ENCODE data around the gene GARIN3. TPM values are rescaled to one million over a fixed set of nuclear protein-coding genes. Genes with fewer than 3 reads are reported as not detected.

GARIN3 gene
- polyA plus RNA-seq, 1 of the 3 experiments (the other 2 are of a cell fraction): not detected

DNA sequence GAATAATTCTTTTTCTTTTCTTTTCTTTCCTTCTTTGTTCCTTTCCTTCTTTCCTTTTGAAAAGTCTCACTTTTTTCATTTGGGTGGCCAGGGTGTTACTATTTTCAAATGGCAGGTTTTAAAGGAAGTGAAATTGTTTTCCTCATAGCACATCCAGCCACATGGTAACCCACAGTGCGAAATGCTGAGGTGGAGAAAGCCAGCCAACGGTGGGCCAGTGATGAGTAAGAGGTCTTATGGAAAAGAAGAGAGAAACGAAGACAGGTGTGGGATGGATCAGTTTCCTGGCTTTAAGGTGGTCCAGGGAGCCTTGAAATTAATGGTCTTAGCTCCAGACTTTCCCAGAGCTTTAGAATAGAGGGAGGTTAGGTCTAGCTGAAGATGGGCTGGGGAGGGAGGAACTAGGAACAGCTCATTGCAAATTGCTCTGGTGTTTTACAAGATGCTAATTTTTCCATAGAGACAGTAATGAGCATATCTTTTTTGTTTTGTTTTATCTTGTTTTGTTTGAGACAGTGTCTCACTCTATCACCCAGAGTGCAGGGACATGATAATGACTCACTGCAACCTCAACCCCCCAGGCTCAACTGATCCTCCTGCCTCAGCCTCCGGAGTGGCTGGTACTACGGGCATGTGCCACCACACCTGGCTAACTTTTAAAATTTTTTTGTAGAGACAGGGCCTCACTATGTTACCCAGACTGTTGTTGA lies 32.4 kb upstream of the GARIN3 start:
- Histone ChIP-seq H3K27ac (ENCODE audit: low read depth in 2 of 2, low read length in 1 of 2) (no peak overlapping the region), H3K27me3 (ENCODE audit: insufficient read depth) (no peaks in the 10 kb centered on the region; the same call in 1 of the 2 replicates), H4K20me1 (ENCODE audit: insufficient read depth) (no peaks in the 10 kb centered on the region), H2AFZ (ENCODE audit: low read depth) (no peak overlapping the region), H3K9ac (no peak overlapping the region), H3F3A (replicated peaks; ENCODE audit: insufficient read depth) (no peaks in the 10 kb centered on the region), H3K9me3 (no peaks in the 10 kb centered on the region), H3K79me2 (ENCODE audit: insufficient read depth) (no peaks in the 10 kb centered on the region), H3K4me1 (ENCODE audit: control insufficient read depth in 1 of 2, insufficient read depth in 2 of 2, low read depth in 1 of 2, low read length in 1 of 2) (no peaks in the 10 kb centered on the region), H3K9me2 (no peaks in the 10 kb centered on the region), H3K36me3 (replicated peaks in 1 of 2; ENCODE audit: control insufficient read depth in 1 of 2, insufficient read depth in 2 of 2, low read length in 1 of 2) (no peaks in the 10 kb centered on the region), H3K4me3 (ENCODE audit: low read depth in 2 of 2, low read length in 1 of 2) (no peak overlapping the region), H3K4me2 (no peak overlapping the region)
- no peak for DNase-seq
- TF ChIP-seq MEF2A (IDR thresholded peaks at IDR 0.05; ENCODE audit: borderline replicate concordance, low read depth): no peak
- no peak for TF ChIP-seq NFIC (IDR thresholded peaks at IDR 0.05; ENCODE audit: borderline replicate concordance)
- TF ChIP-seq POLR2AphosphoS5 (IDR thresholded peaks at IDR 0.05; ENCODE audit: low read depth, low read length): no peak
- no peak for TF ChIP-seq MXI1 (IDR thresholded peaks at IDR 0.05; ENCODE audit: low read depth, low read length)
- TF ChIP-seq GATA2 (CRISPR knock-in tag; IDR thresholded peaks at IDR 0.05): no peak
- TF ChIP-seq YY1 (IDR thresholded peaks at IDR 0.05; ENCODE audit: low read depth): no peak
- CTCF ChIA-PET: interaction anchor here (0.9 kb wide), 1 partner anchor 278 kb away, joined by 3 read pairs; no protein-coding TSS in a partner anchor
- POLR2A ChIA-PET: no interaction called here
- 19% methylated on average over 4 of the region's 5 CpGs for WGBS (ENCODE audit: low lambda C conversion rate)

DNA sequence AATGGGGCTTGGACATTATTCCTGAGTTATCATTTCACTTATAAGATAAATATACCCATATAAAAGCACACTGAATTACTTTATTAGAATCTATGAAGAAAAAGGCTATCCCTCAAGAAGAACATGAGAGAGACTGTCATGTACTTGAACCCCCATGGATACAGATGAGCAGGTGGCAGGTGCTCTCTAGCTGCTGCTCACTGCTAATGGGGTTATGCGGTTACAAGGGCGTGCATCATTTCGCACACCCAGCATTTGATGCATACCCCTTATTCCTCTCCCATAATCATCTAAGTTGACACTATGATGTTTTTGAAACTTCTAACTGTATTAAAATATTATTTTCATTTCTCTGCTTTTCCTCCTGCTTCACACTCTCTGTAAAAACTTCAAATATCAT lies 31.0 kb upstream of the GARIN3 start:
- ChIA-PET CTCF (no interaction called here), POLR2A (no interaction called here)
- H2AFZ ChIP-seq (ENCODE audit: low read depth): no peak overlapping the region
- no peaks in the 10 kb centered on the region for H3K9me2 ChIP-seq
- no peaks in the 10 kb centered on the region for H3K4me1 ChIP-seq (ENCODE audit: control insufficient read depth in 1 of 2, insufficient read depth in 2 of 2, low read depth in 1 of 2, low read length in 1 of 2)
- no peak overlapping the region for H3K4me2 ChIP-seq
- WGBS (ENCODE audit: low lambda C conversion rate): 75% methylated on average over 3 of the region's 3 CpGs
- H3K27me3 ChIP-seq (ENCODE audit: insufficient read depth): no peaks in the 10 kb centered on the region; the same call in 1 of the 2 replicates
- no peaks in the 10 kb centered on the region for H3K9me3 ChIP-seq
- no peak overlapping the region for H3K4me3 ChIP-seq (ENCODE audit: low read depth in 2 of 2, low read length in 1 of 2)
- no peak for DNase-seq
- H3F3A ChIP-seq (replicated peaks; ENCODE audit: insufficient read depth): no peaks in the 10 kb centered on the region
- no peaks in the 10 kb centered on the region for H3K36me3 ChIP-seq (replicated peaks in 1 of 2; ENCODE audit: control insufficient read depth in 1 of 2, insufficient read depth in 2 of 2, low read length in 1 of 2)
- H3K27ac ChIP-seq (ENCODE audit: low read depth in 2 of 2, low read length in 1 of 2): no peak overlapping the region
- H3K79me2 ChIP-seq (ENCODE audit: insufficient read depth): no peaks in the 10 kb centered on the region
- TF ChIP-seq, protein P1, sequence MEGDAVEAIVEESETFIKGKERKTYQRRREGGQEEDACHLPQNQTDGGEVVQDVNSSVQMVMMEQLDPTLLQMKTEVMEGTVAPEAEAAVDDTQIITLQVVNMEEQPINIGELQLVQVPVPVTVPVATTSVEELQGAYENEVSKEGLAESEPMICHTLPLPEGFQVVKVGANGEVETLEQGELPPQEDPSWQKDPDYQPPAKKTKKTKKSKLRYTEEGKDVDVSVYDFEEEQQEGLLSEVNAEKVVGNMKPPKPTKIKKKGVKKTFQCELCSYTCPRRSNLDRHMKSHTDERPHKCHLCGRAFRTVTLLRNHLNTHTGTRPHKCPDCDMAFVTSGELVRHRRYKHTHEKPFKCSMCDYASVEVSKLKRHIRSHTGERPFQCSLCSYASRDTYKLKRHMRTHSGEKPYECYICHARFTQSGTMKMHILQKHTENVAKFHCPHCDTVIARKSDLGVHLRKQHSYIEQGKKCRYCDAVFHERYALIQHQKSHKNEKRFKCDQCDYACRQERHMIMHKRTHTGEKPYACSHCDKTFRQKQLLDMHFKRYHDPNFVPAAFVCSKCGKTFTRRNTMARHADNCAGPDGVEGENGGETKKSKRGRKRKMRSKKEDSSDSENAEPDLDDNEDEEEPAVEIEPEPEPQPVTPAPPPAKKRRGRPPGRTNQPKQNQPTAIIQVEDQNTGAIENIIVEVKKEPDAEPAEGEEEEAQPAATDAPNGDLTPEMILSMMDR (IDR thresholded peaks at IDR 0.05): no peak
- TF ChIP-seq TAF1 (IDR thresholded peaks at IDR 0.05; ENCODE audit: borderline replicate concordance, low read depth, low read length): no peak
- TF ChIP-seq EZH2phosphoT487 (IDR thresholded peaks at IDR 0.05; ENCODE audit: borderline replicate concordance, low read depth): no peak
- no peak for TF ChIP-seq MEF2A (IDR thresholded peaks at IDR 0.05; ENCODE audit: borderline replicate concordance, low read depth)
- TF ChIP-seq, protein P2, sequence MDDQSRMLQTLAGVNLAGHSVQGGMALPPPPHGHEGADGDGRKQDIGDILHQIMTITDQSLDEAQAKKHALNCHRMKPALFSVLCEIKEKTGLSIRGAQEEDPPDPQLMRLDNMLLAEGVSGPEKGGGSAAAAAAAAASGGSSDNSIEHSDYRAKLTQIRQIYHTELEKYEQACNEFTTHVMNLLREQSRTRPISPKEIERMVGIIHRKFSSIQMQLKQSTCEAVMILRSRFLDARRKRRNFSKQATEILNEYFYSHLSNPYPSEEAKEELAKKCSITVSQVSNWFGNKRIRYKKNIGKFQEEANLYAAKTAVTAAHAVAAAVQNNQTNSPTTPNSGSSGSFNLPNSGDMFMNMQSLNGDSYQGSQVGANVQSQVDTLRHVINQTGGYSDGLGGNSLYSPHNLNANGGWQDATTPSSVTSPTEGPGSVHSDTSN (IDR thresholded peaks at IDR 0.05): no peak
- no peak for TF ChIP-seq ELF1 (IDR thresholded peaks at IDR 0.05)
- no peak for TF ChIP-seq FOXJ3 (CRISPR knock-in tag; IDR thresholded peaks at IDR 0.05)
- TF ChIP-seq RCOR1 (IDR thresholded peaks at IDR 0.05; ENCODE audit: low read length): no peak
- TF ChIP-seq RFX5 (IDR thresholded peaks at IDR 0.05; ENCODE audit: low read length): no peak
- H3K9ac ChIP-seq: no peak overlapping the region
- no peaks in the 10 kb centered on the region for H4K20me1 ChIP-seq (ENCODE audit: insufficient read depth)
